ENCODE measurements around the gene HLA-F. TPM values are rescaled to one million over a fixed set of nuclear protein-coding genes. Genes with fewer than 3 reads are reported as not detected.
A peak's percentile ranks its signal among the peaks of the same experiment; 100 is the strongest.

HLA-F gene
- total and polyA plus RNA-seq, 8 donors = 15.4 to 197 (median 21.1) TPM

- Histone ChIP-seq H3K4me1 (peaks cover 0 to 25% of the 10 kb centered on the region in 2 donors), H3K27me3 (peaks cover 0 to 40% of the 10 kb centered on the region in 2 donors), H3K36me3 (no peaks in the 10 kb centered on the region), H3K27ac (peak overlapping the region; percentile 85 to 95), H3K9me3 (no peaks in the 10 kb centered on the region), H3K4me3 (peak overlapping the region; percentile 38 to 63)
- intact Hi-C loops (cut with DNase I) = no loop called here
- no peak for ATAC-seq
- no peak for TF ChIP-seq CTCF (IDR thresholded peaks at IDR 0.05)
- DNase-seq = no peak
These were observed 30.0 kb downstream of the HLA-F start for GRCh38 chr6:29753309-29753644.

- ATAC-seq (no peak), DNase-seq (no peak)
- Histone ChIP-seq H3K36me3 (no peaks in the 10 kb centered on the region), H3K4me1 (peaks cover 0 to 13% of the 10 kb centered on the region in 2 donors), H3K27ac (no peak overlapping the region), H3K9me3 (no peaks in the 10 kb centered on the region), H3K27me3 (peaks cover 0 to 36% of the 10 kb centered on the region in 2 donors), H3K4me3 (no peak overlapping the region)
- no peak for TF ChIP-seq CTCF (IDR thresholded peaks at IDR 0.05)
- intact Hi-C loops (cut with DNase I) = no loop called here
These were observed 32.1 kb downstream of the HLA-F start for GRCh38 chr6:29755295-29755871.

GRCh38 chr6:29757282-29757681, 34.0 kb downstream of the HLA-F start:
- no peak for TF ChIP-seq CTCF (IDR thresholded peaks at IDR 0.05)
- Histone ChIP-seq H3K4me1 (peaks cover 0 to 4% of the 10 kb centered on the region in 2 donors), H3K4me3 (no peak overlapping the region), H3K27ac (no peak overlapping the region), H3K27me3 (peaks cover 0 to 30% of the 10 kb centered on the region in 2 donors), H3K36me3 (no peaks in the 10 kb centered on the region), H3K9me3 (no peaks in the 10 kb centered on the region)
- DNase-seq = no peak
- ATAC-seq = no peak
- intact Hi-C loops (cut with DNase I) = no loop called here

- peaks cover 0 to 4% of the 10 kb centered on the region in 2 donors for H3K4me1 ChIP-seq
- no peak for DNase-seq
- H3K27me3 ChIP-seq = peaks cover 0 to 25% of the 10 kb centered on the region in 2 donors
- no peak overlapping the region for H3K4me3 ChIP-seq
- no peaks in the 10 kb centered on the region for H3K36me3 ChIP-seq
- no peak overlapping the region for H3K27ac ChIP-seq
- TF ChIP-seq CTCF (IDR thresholded peaks at IDR 0.05) = no peak
- ATAC-seq = no peak
- H3K9me3 ChIP-seq = no peaks in the 10 kb centered on the region
- intact Hi-C loops (cut with DNase I) = no loop called here
These were observed 34.6 kb downstream of the HLA-F start for GRCh38 chr6:29757701-29758293.

GRCh38 chr6:29758761-29759160, 35.5 kb downstream of the HLA-F start:
- no peak for DNase-seq
- H3K4me1 ChIP-seq = peaks cover 0 to 6% of the 10 kb centered on the region in 2 donors
- H3K27me3 ChIP-seq = peaks cover 0 to 22% of the 10 kb centered on the region in 2 donors
- ATAC-seq = no peak
- H3K4me3 ChIP-seq = no peak overlapping the region
- intact Hi-C loops (cut with DNase I) = no loop called here
- TF ChIP-seq CTCF (IDR thresholded peaks at IDR 0.05) = no peak
- no peaks in the 10 kb centered on the region for H3K36me3 ChIP-seq
- H3K9me3 ChIP-seq = no peaks in the 10 kb centered on the region
- no peak overlapping the region for H3K27ac ChIP-seq
